GM23338 (cell line): ENCODE results near the gene TFAP2B. TPM values are rescaled to one million over a fixed set of nuclear protein-coding genes. Genes with fewer than 3 reads are reported as not detected.
A peak's percentile ranks its signal among the peaks of the same experiment; 100 is the strongest.

Source experiments
- ATAC-seq: fragments of 200-7000 bp; cut with Tn5 transposase; 3 replicates; pipeline ENCODE4 v1.9.1; 2020
- DNase-seq: peaks from one replicate; pipeline ENCODE4 v3.0.0-alpha.2; 2015; ENCODE audit warnings: low spot score
- H2AFZ ChIP-seq: fragments of 200-600 bp; sonication (generic); 2 replicates; pipeline ENCODE4 v1.8.0; 2016; ENCODE audit warnings: antibody characterized with exemption, mild to moderate bottlenecking, moderate library complexity
- H3F3A ChIP-seq: fragments of 200-600 bp; sonication (generic); replicated peaks from 2 replicates; pipeline ENCODE4 v1.8.0; 2017; ENCODE audit warnings: antibody characterized with exemption, mixed run types, low read depth
- H3K27ac ChIP-seq: fragments of 200-600 bp; sonication (generic); 2 replicates; pipeline ENCODE4 v1.6.1; 2016; ENCODE audit warnings: low read depth
- H3K27me3 ChIP-seq: fragments of 200-600 bp; sonication (generic); 2 replicates; pipeline ENCODE4 v1.8.0; 2016; ENCODE audit warnings: mild to moderate bottlenecking, mixed run types, moderate library complexity; ENCODE audit not compliant: insufficient read depth
- H3K36me3 ChIP-seq: fragments of 200-600 bp; sonication (generic); 2 replicates; pipeline ENCODE4 v1.8.0; 2016; ENCODE audit warnings: mild to moderate bottlenecking; ENCODE audit not compliant: insufficient read depth
- H3K4me1 ChIP-seq: fragments of 200-600 bp; sonication (generic); 2 replicates; pipeline ENCODE4 v1.8.0; 2016; ENCODE audit warnings: mild to moderate bottlenecking, moderate library complexity; ENCODE audit not compliant: insufficient read depth
- H3K4me2 ChIP-seq: fragments of 200-600 bp; sonication (generic); 2 replicates; pipeline ENCODE4 v1.7.1; 2017; ENCODE audit warnings: mixed run types
- H3K4me3 ChIP-seq: fragments of 200-600 bp; sonication (generic); 2 replicates; pipeline ENCODE4 v1.6.1; 2016; ENCODE audit warnings: mixed run types
- H3K79me2 ChIP-seq: fragments of 200-600 bp; sonication (generic); replicated peaks from 2 replicates; pipeline ENCODE4 v1.8.0; 2017; ENCODE audit warnings: mild to moderate bottlenecking; ENCODE audit not compliant: insufficient read depth
- H3K9me2 ChIP-seq: fragments of 200-600 bp; sonication (generic); 2 replicates; pipeline ENCODE4 v1.8.0; 2017; ENCODE audit not compliant: insufficient read depth
- H4K20me1 ChIP-seq: fragments of 200-600 bp; sonication (generic); replicated peaks from 2 replicates; pipeline ENCODE4 v1.8.0; 2017; ENCODE audit warnings: mild to moderate bottlenecking; ENCODE audit not compliant: insufficient read depth
- H3K27ac Mint-ChIP-seq: 2 replicates; pipeline ENCODE4 v1.8.0; 2020; ENCODE audit warnings: inconsistent platforms, mild to moderate bottlenecking, moderate library complexity, mixed read lengths
- H3K27me3 Mint-ChIP-seq: 3 replicates; pipeline ENCODE4 v1.8.0; 2022; ENCODE audit warnings: low read depth, mild to moderate bottlenecking, moderate library complexity, mixed read lengths, inconsistent platforms; ENCODE audit not compliant: insufficient read depth, poor library complexity
- H3K36me3 Mint-ChIP-seq: 3 replicates; pipeline ENCODE4 v1.8.0; 2021; ENCODE audit warnings: low read depth, mild to moderate bottlenecking, inconsistent platforms, moderate library complexity, mixed read lengths
- H3K4me1 Mint-ChIP-seq: 3 replicates; pipeline ENCODE4 v1.8.0; 2020; ENCODE audit warnings: mild to moderate bottlenecking, inconsistent platforms, mixed read lengths
- H3K4me3 Mint-ChIP-seq: 3 replicates; pipeline ENCODE4 v1.8.0; 2021; ENCODE audit warnings: moderate library complexity, mild to moderate bottlenecking, inconsistent platforms, mixed read lengths
- H3K9me3 Mint-ChIP-seq: 3 replicates; pipeline ENCODE4 v1.8.0; 2020; ENCODE audit warnings: moderate library complexity, mild to moderate bottlenecking, inconsistent platforms, mixed read lengths
- ETS1 ChIP-seq: IDR thresholded peaks from 2 replicates; pipeline ENCODE4 v1.6.1; 2016; ENCODE audit warnings: antibody characterized with exemption
- EZH2 ChIP-seq: fragments of 200-600 bp; sonication (generic); IDR thresholded peaks from one replicate; pipeline ENCODE4 v1.8.0; 2017; ENCODE audit warnings: antibody characterized with exemption, mild to moderate bottlenecking, low read depth; ENCODE audit not compliant: unreplicated experiment
- EZH2phosphoT487 ChIP-seq: fragments of 200-600 bp; sonication (generic); IDR thresholded peaks from one replicate; pipeline ENCODE4 v1.8.1; 2018; ENCODE audit warnings: antibody characterized with exemption; ENCODE audit not compliant: unreplicated experiment
- POLR2AphosphoS5 ChIP-seq: IDR thresholded peaks from 2 replicates; pipeline ENCODE4 v1.6.1; 2016; ENCODE audit warnings: antibody characterized with exemption, low read depth
- ZNF462 ChIP-seq: fragments of 250-450 bp; sonication (Bioruptor Pico); IDR thresholded peaks from 2 replicates; pipeline ENCODE4 v1.5.0; 2020; ENCODE audit warnings: mild to moderate bottlenecking, moderate library complexity
- polyA plus RNA-seq: library from polyadenylated mRNA; unstranded; fragments of >200 nt; fragmentation: Nextera tagmentation; extraction: Ambion mirVana; gene quantifications from 2 replicates; pipeline ENCODE4 v1.2.1, GENCODE V29; 2016
- total RNA-seq: library from RNA; depleted of rRNA; stranded (reverse); fragments of >200 nt; shearing (Covaris generic); gene quantifications from 2 replicates; pipeline ENCODE4 v1.2.3, GENCODE V29; 2014

The TFAP2B gene
- total and polyA plus RNA-seq, 2 experiments from 2014 or later, result not detected

GRCh38 chr6:50821441-50822077 is 2.9 kb downstream of the TFAP2B start:
- H3K4me3 ChIP-seq, result peak overlapping the region; percentile 46
- peaks cover 82% of the 10 kb centered on the region for H3K4me1 ChIP-seq
- Mint-ChIP-seq H3K27me3 (peaks cover 100% of the 10 kb centered on the region), H3K27ac (no peak overlapping the region), H3K9me3 (peaks cover 13% of the 10 kb centered on the region), H3K4me1 (peaks cover 73% of the 10 kb centered on the region), H3K4me3 (peak overlapping the region; percentile 4; the same call in 1 of the 3 replicates), H3K36me3 (no peaks in the 10 kb centered on the region; the same call in 2 of the 3 replicates)
- TF ChIP-seq EZH2 (peak; percentile 91), ZNF462 (CRISPR knock-in tag) (no peak)
- H3F3A ChIP-seq, result peaks cover 20% of the 10 kb centered on the region; the same call in 1 of the 2 replicates
- peaks cover 14% of the 10 kb centered on the region for H4K20me1 ChIP-seq
- no peak overlapping the region for H2AFZ ChIP-seq
- no peaks in the 10 kb centered on the region for H3K9me2 ChIP-seq
- 0 out of 3 replicates have a peak, but pooled peaks have one; percentile 2 for ATAC-seq
- DNase-seq, result no peak
- H3K27ac ChIP-seq, result no peak overlapping the region
- H3K27me3 ChIP-seq, result peaks cover 100% of the 10 kb centered on the region
- H3K4me2 ChIP-seq, result peak overlapping the region; percentile 76
- no peaks in the 10 kb centered on the region for H3K36me3 ChIP-seq
- no peaks in the 10 kb centered on the region for H3K79me2 ChIP-seq

- H3K9me3 Mint-ChIP-seq, result peaks cover 13% of the 10 kb centered on the region
- no peaks in the 10 kb centered on the region for H3K79me2 ChIP-seq
- H3K27me3 Mint-ChIP-seq, result peaks cover 100% of the 10 kb centered on the region
- H3K9me2 ChIP-seq, result no peaks in the 10 kb centered on the region
- peaks cover 75% of the 10 kb centered on the region for H3K4me1 Mint-ChIP-seq
- peak overlapping the region; percentile 18; the same call in 2 of the 3 replicates for H3K4me3 Mint-ChIP-seq
- H3K4me1 ChIP-seq, result peaks cover 82% of the 10 kb centered on the region
- DNase-seq (no peak), ATAC-seq (no peak)
- no peak overlapping the region for H3K27ac ChIP-seq
- no peak overlapping the region for H2AFZ ChIP-seq
- no peak overlapping the region for H3K27ac Mint-ChIP-seq
- H3K4me3 ChIP-seq, result peak overlapping the region; percentile 46; the same call in 1 of the 2 replicates
- H3F3A ChIP-seq, result peaks cover 20% of the 10 kb centered on the region; the same call in 1 of the 2 replicates
- H3K36me3 ChIP-seq, result no peaks in the 10 kb centered on the region
- H4K20me1 ChIP-seq, result peaks cover 14% of the 10 kb centered on the region
- H3K36me3 Mint-ChIP-seq, result no peaks in the 10 kb centered on the region; the same call in 2 of the 3 replicates
- peak overlapping the region; percentile 75 for H3K4me2 ChIP-seq
- H3K27me3 ChIP-seq, result peaks cover 100% of the 10 kb centered on the region
- TF ChIP-seq POLR2AphosphoS5 (no peak), ETS1 (no peak), EZH2phosphoT487 (peak; percentile 48), EZH2 (peak; percentile 50)
Observed at GRCh38 chr6:50822078-50822476, 3.4 kb downstream of the TFAP2B start.
